H1 (cell line): ENCODE measurements around the gene ARMC9. TPM values are rescaled to one million over a fixed set of nuclear protein-coding genes. Genes with fewer than 3 reads are reported as not detected.

ENCODE experiments used
- TBP ChIP-seq: IDR thresholded peaks from 2 replicates; pipeline ENCODE4 v1.6.1; 2011; ENCODE audit warnings: low read depth, low read length, improper control_type of control experiment
- polyA plus RNA-seq, 7 experiments: library from polyadenylated mRNA; depleted of rRNA in 3 of 7; stranded (reverse) in 5 of 7; unstranded in 2 of 7; fragments of >200 nt in 5 of 7; fragments of 200-250 nt in 2 of 7; gene quantifications; 1 replicate in 5 of 7; 2 replicates in 1 of 7; 4 replicates in 1 of 7; pipeline versions ENCODE4 v1.2.1 to v1.2.3, GENCODE V29; 2011 to 2013; ENCODE audit warnings: missing spikeins in 2 of 7, mixed read lengths in 2 of 7
- total RNA-seq: library from RNA; stranded (reverse); fragmentation: NEBNext Ultra II Directional; extraction: Animal tissue kit (Norgen Biotek cat#: 25700); gene quantifications from 2 replicates; pipeline ENCODE4 v1.2.1, GENCODE V29; 2021

ARMC9 gene
- total and polyA plus RNA-seq, 2 of the 8 experiments (the other 6 are each of a cell fraction or from before 2014, with no cell fraction given), result 23.2 to 36.1 TPM

- no peak for TF ChIP-seq TBP
Observed at GRCh38 chr2:231161877-231162329, 36.5 kb upstream of the ARMC9 start (continued).
